Ishikawa (cell line): ENCODE measurements around the gene PACRGL.

Source experiments
- CEBPB ChIP-seq: IDR thresholded peaks from 2 replicates; pipeline ENCODE4 v1.6.1; 2012
- CREB1 ChIP-seq: IDR thresholded peaks from 2 replicates; pipeline ENCODE4 v1.6.1; 2012; ENCODE audit warnings: low read depth
- EGR1 ChIP-seq: IDR thresholded peaks from 2 replicates; pipeline ENCODE4 v1.6.1; 2012
- EP300 ChIP-seq: IDR thresholded peaks from 2 replicates; pipeline ENCODE4 v1.6.1; 2012; ENCODE audit warnings: borderline replicate concordance
- FOXM1 ChIP-seq: IDR thresholded peaks from 2 replicates; pipeline ENCODE4 v1.6.1; 2012; ENCODE audit warnings: low read depth, borderline replicate concordance
- RAD21 ChIP-seq: IDR thresholded peaks from 2 replicates; pipeline ENCODE4 v1.6.1; 2012; ENCODE audit warnings: low read depth
- TAF1 ChIP-seq: IDR thresholded peaks from 2 replicates; pipeline ENCODE4 v1.6.1; 2012; ENCODE audit warnings: low read depth, mild to moderate bottlenecking
- TEAD4 ChIP-seq: IDR thresholded peaks from 2 replicates; pipeline ENCODE4 v1.6.1; 2012
- YY1 ChIP-seq: IDR thresholded peaks from 2 replicates; pipeline ENCODE4 v1.6.1; 2012; ENCODE audit warnings: low read depth
- TF ChIP-seq, protein P1 (sequence below): IDR thresholded peaks from 2 replicates; pipeline ENCODE4 v1.6.1; 2012
- TF ChIP-seq, protein P2 (sequence below): IDR thresholded peaks from 2 replicates; pipeline ENCODE4 v1.6.1; 2012; ENCODE audit warnings: low read depth, mild to moderate bottlenecking
- TF ChIP-seq, protein P3 (sequence below): IDR thresholded peaks from 2 replicates; pipeline ENCODE4 v1.6.1; 2012

DNA sequence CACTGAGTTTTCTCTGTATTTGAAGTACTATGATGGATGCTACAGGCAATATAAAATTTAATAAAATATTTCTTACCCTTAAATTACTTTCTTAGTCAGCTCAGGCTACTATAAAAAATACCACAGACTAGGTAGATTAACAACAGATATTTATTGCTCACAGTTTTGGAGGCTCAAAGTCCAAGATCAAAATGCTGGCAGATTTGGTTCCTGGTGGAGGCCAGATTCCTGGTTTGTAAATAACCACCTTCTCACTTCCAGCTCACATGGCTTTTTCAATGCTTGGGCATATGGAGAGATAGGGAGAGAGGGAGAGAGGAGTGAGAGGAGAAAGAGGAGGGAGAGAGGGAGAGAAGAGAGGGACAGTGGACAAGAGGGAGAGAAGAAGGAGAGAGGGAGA lies 24.5 kb upstream of the PACRGL start:
- TF ChIP-seq, protein P1, sequence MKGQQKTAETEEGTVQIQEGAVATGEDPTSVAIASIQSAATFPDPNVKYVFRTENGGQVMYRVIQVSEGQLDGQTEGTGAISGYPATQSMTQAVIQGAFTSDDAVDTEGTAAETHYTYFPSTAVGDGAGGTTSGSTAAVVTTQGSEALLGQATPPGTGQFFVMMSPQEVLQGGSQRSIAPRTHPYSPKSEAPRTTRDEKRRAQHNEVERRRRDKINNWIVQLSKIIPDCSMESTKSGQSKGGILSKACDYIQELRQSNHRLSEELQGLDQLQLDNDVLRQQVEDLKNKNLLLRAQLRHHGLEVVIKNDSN, result no peak
- TF ChIP-seq EP300 (no peak), TAF1 (no peak), CEBPB (no peak), CREB1 (no peak), TEAD4 (no peak), EGR1 (no peak), FOXM1 (no peak), RAD21 (no peak), YY1 (no peak)
- TF ChIP-seq, protein P2, sequence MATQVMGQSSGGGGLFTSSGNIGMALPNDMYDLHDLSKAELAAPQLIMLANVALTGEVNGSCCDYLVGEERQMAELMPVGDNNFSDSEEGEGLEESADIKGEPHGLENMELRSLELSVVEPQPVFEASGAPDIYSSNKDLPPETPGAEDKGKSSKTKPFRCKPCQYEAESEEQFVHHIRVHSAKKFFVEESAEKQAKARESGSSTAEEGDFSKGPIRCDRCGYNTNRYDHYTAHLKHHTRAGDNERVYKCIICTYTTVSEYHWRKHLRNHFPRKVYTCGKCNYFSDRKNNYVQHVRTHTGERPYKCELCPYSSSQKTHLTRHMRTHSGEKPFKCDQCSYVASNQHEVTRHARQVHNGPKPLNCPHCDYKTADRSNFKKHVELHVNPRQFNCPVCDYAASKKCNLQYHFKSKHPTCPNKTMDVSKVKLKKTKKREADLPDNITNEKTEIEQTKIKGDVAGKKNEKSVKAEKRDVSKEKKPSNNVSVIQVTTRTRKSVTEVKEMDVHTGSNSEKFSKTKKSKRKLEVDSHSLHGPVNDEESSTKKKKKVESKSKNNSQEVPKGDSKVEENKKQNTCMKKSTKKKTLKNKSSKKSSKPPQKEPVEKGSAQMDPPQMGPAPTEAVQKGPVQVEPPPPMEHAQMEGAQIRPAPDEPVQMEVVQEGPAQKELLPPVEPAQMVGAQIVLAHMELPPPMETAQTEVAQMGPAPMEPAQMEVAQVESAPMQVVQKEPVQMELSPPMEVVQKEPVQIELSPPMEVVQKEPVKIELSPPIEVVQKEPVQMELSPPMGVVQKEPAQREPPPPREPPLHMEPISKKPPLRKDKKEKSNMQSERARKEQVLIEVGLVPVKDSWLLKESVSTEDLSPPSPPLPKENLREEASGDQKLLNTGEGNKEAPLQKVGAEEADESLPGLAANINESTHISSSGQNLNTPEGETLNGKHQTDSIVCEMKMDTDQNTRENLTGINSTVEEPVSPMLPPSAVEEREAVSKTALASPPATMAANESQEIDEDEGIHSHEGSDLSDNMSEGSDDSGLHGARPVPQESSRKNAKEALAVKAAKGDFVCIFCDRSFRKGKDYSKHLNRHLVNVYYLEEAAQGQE, result no peak
- TF ChIP-seq, protein P3, sequence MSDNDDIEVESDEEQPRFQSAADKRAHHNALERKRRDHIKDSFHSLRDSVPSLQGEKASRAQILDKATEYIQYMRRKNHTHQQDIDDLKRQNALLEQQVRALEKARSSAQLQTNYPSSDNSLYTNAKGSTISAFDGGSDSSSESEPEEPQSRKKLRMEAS, result no peak
